H1 (cell line): ENCODE results near the gene SMAD6. TPM values are rescaled to one million over a fixed set of nuclear protein-coding genes. Genes with fewer than 3 reads are reported as not detected.

Experiments used
- CTCF ChIA-PET: fragments of 300-600 bp; sonication (Branson Sonifier 250); formaldehyde crosslinking; loops from one replicate; lab custom pipeline; 2021; ENCODE audit not compliant: partially characterized antibody; lab: Charles Lee
- POLR2A ChIA-PET: fragments of 300-600 bp; sonication (Branson Sonifier 250); formaldehyde crosslinking; loops from one replicate; lab custom pipeline; 2021; ENCODE audit warnings: inconsistent platforms; ENCODE audit not compliant: partially characterized antibody; lab: Charles Lee
- DNase-seq, 2 experiments: peaks; one replicate each; pipeline versions ENCODE4 v3.0.0 to v3.0.0-alpha.2; 2010 to 2022; ENCODE audit warnings: low spot score in 2 of 2, low read depth in 1 of 2, mixed read lengths in 1 of 2
- FAIRE-seq: peaks from 2 replicates; lab custom pipeline; 2011; peaks lifted over from hg19 to GRCh38; lab: Jason Lieb, UNC
- H2AFZ ChIP-seq: 2 replicates; pipeline ENCODE4 v1.8.1; 2012; ENCODE audit warnings: low read length, inconsistent platforms
- H2AK5ac ChIP-seq: 2 replicates; pipeline ENCODE4 v1.6.1; 2013; ENCODE audit warnings: low read depth, low read length
- H2BK120ac ChIP-seq: replicated peaks from 2 replicates; pipeline ENCODE3; 2013; ENCODE audit warnings: low read depth, low read length, inconsistent platforms
- H2BK12ac ChIP-seq: 2 replicates; pipeline ENCODE4 v1.6.1; 2013; ENCODE audit warnings: low read depth, low read length
- H2BK15ac ChIP-seq: 2 replicates; pipeline ENCODE4 v1.6.1; 2013; ENCODE audit warnings: low read length
- H2BK20ac ChIP-seq: 2 replicates; pipeline ENCODE4 v1.6.1; 2013; ENCODE audit warnings: low read length
- H2BK5ac ChIP-seq: 2 replicates; pipeline ENCODE4 v1.6.1; 2013; ENCODE audit warnings: low read depth, low read length
- H3K14ac ChIP-seq: 2 replicates; pipeline ENCODE4 v1.6.1; 2013; ENCODE audit warnings: inconsistent platforms; ENCODE audit not compliant: insufficient read length
- H3K18ac ChIP-seq: 2 replicates; pipeline ENCODE4 v1.6.1; 2013; ENCODE audit warnings: low read length; ENCODE audit errors: extremely low read depth
- H3K23ac ChIP-seq: 2 replicates; pipeline ENCODE4 v1.6.1; 2013; ENCODE audit warnings: inconsistent platforms; ENCODE audit not compliant: insufficient read length
- H3K23me2 ChIP-seq: 2 replicates; pipeline ENCODE4 v1.6.1; 2013; ENCODE audit warnings: low read depth, low read length
- H3K27ac ChIP-seq: 2 replicates; pipeline ENCODE4 v1.6.1; 2011; ENCODE audit warnings: low read depth, low read length, inconsistent platforms
- H3K27me3 ChIP-seq, 4 experiments: replicated peaks in 1 of 4; 1 replicate in 1 of 4; 2 replicates in 3 of 4; pipeline versions ENCODE4 v1.6.1 to v1.8.1; 2011 to 2013; ENCODE audit warnings: low read length in 3 of 4, mild to moderate bottlenecking in 3 of 4, inconsistent platforms in 2 of 4, mixed read lengths in 2 of 4, moderate library complexity in 1 of 4; ENCODE audit not compliant: control insufficient read depth in 3 of 4, insufficient read depth in 3 of 4; ENCODE audit errors: extremely low read depth in 1 of 4
- H3K36me3 ChIP-seq, 4 experiments: 2 replicates each; pipeline versions ENCODE4 v1.6.1 to v1.8.1; 2011 to 2013; ENCODE audit warnings: mild to moderate bottlenecking in 4 of 4, low read length in 3 of 4, moderate library complexity in 2 of 4, control low read depth in 1 of 4, inconsistent platforms in 1 of 4; ENCODE audit not compliant: insufficient read depth in 4 of 4, control insufficient read depth in 2 of 4
- H3K4ac ChIP-seq: replicated peaks from 2 replicates; pipeline ENCODE3; 2013; ENCODE audit warnings: low read length, low read depth, mixed read lengths, inconsistent platforms; ENCODE audit not compliant: insufficient read length
- H3K4me1 ChIP-seq, 4 experiments: replicated peaks in 1 of 4; 1 replicate in 1 of 4; 2 replicates in 3 of 4; pipeline versions ENCODE4 v1.6.1 to v1.8.1; 2011 to 2013; ENCODE audit warnings: low read length in 3 of 4, inconsistent platforms in 2 of 4, mixed read lengths in 1 of 4; ENCODE audit not compliant: insufficient read depth in 4 of 4, control insufficient read depth in 3 of 4
- H3K4me2 ChIP-seq, 2 experiments: 2 replicates each; pipeline versions ENCODE4 v1.6.1 to v1.8.1; 2011 to 2013; ENCODE audit warnings: low read depth in 2 of 2, low read length in 2 of 2, control low read depth in 1 of 2, inconsistent platforms in 1 of 2, mild to moderate bottlenecking in 1 of 2; ENCODE audit not compliant: insufficient read depth in 1 of 2
- H3K4me3 ChIP-seq, 4 experiments: fragments of 200-600, 300-600 bp in 1 of 4; sonication (generic), shearing (Covaris generic), sonication (Bioruptor Twin) in 1 of 4; 2 replicates each; pipeline versions ENCODE4 v1.5.1 to v1.8.1; 2011 to 2016; ENCODE audit warnings: low read length in 4 of 4, low read depth in 3 of 4, control low read depth in 2 of 4, inconsistent platforms in 2 of 4, mild to moderate bottlenecking in 2 of 4, mixed read lengths in 1 of 4, moderate library complexity in 1 of 4; ENCODE audit not compliant: insufficient read depth in 2 of 4; ENCODE audit errors: extremely low read depth in 1 of 4
- H3K56ac ChIP-seq: replicated peaks from 2 replicates; pipeline ENCODE3; 2013; ENCODE audit warnings: low read depth, mild to moderate bottlenecking, mixed read lengths, low read length, inconsistent platforms; ENCODE audit not compliant: insufficient read length
- H3K79me1 ChIP-seq: 2 replicates; pipeline ENCODE4 v1.6.1; 2013; ENCODE audit warnings: low read depth, low read length, control low read depth
- H3K79me2 ChIP-seq, 2 experiments: 2 replicates each; pipeline versions ENCODE4 v1.6.1 to v1.8.1; 2012 to 2013; ENCODE audit warnings: low read length in 2 of 2, mild to moderate bottlenecking in 2 of 2, inconsistent platforms in 1 of 2; ENCODE audit not compliant: insufficient read depth in 2 of 2, control insufficient read depth in 1 of 2
- H3K9ac ChIP-seq, 4 experiments: replicated peaks in 1 of 4; 1 replicate in 1 of 4; 2 replicates in 3 of 4; pipeline versions ENCODE4 v1.6.1 to v1.8.1; 2011 to 2013; ENCODE audit warnings: low read depth in 3 of 4, low read length in 3 of 4, control low read depth in 2 of 4, mild to moderate bottlenecking in 2 of 4, moderate library complexity in 2 of 4, inconsistent platforms in 1 of 4; ENCODE audit errors: extremely low read depth in 1 of 4
- H3K9me3 ChIP-seq, 2 experiments: 2 replicates each; pipeline versions ENCODE4 v1.6.1 to v1.8.1; 2012 to 2013; ENCODE audit warnings: mild to moderate bottlenecking in 2 of 2, moderate library complexity in 2 of 2, control low read depth in 1 of 2, inconsistent platforms in 1 of 2, low read depth in 1 of 2, low read length in 1 of 2, mixed read lengths in 1 of 2; ENCODE audit not compliant: insufficient read depth in 2 of 2
- H4K20me1 ChIP-seq, 2 experiments: replicated peaks in 1 of 2; 2 replicates each; pipeline versions ENCODE3 to v1.8.1; 2011 to 2013; ENCODE audit warnings: inconsistent platforms in 2 of 2, low read length in 2 of 2, mild to moderate bottlenecking in 1 of 2; ENCODE audit not compliant: insufficient read depth in 2 of 2, control insufficient read depth in 1 of 2
- H4K5ac ChIP-seq: 2 replicates; pipeline ENCODE4 v1.6.1; 2013; ENCODE audit warnings: low read length, low read depth, mixed read lengths, inconsistent platforms; ENCODE audit not compliant: insufficient read length
- H4K8ac ChIP-seq: 2 replicates; pipeline ENCODE4 v1.8.0; 2013; ENCODE audit warnings: mild to moderate bottlenecking, moderate library complexity, low read length, inconsistent platforms; ENCODE audit not compliant: insufficient read depth; ENCODE audit errors: extremely low read depth
- H4K91ac ChIP-seq: replicated peaks from 2 replicates; pipeline ENCODE3; 2013; ENCODE audit warnings: low read length, mixed read lengths, inconsistent platforms; ENCODE audit not compliant: insufficient read length
- ASH2L ChIP-seq: fragments of 200-600, 300-600 bp; sonication (generic); IDR thresholded peaks from one replicate; pipeline ENCODE4 v1.7.1; 2017; ENCODE audit warnings: low read length
- ATF2 ChIP-seq: IDR thresholded peaks from 2 replicates; pipeline ENCODE4 v1.6.1; 2012; ENCODE audit warnings: low read length, inconsistent platforms
- FOSL1 ChIP-seq: IDR thresholded peaks from 2 replicates; pipeline ENCODE4 v1.6.1; 2011; ENCODE audit warnings: mild to moderate bottlenecking, low read depth, low read length, moderate library complexity; ENCODE audit not compliant: insufficient read depth
- JUN ChIP-seq: IDR thresholded peaks from 2 replicates; pipeline ENCODE4 v1.6.1; 2011; ENCODE audit warnings: low read depth, mild to moderate bottlenecking, improper control_type of control experiment, low read length
- NANOG ChIP-seq: IDR thresholded peaks from 2 replicates; pipeline ENCODE4 v1.6.1; 2011; ENCODE audit warnings: low read length, low read depth, mild to moderate bottlenecking, inconsistent platforms; ENCODE audit not compliant: insufficient read depth, poor library complexity, severe bottlenecking
- POLR2AphosphoS5 ChIP-seq: IDR thresholded peaks from 2 replicates; pipeline ENCODE4 v1.6.1; 2011; ENCODE audit warnings: low read depth, low read length
- POU5F1 ChIP-seq: IDR thresholded peaks from 2 replicates; pipeline ENCODE4 v1.6.1; 2011; ENCODE audit warnings: low read depth, mild to moderate bottlenecking, low read length, moderate library complexity
- RXRA ChIP-seq: IDR thresholded peaks from 2 replicates; pipeline ENCODE4 v1.6.1; 2011; ENCODE audit warnings: low read depth, mild to moderate bottlenecking, low read length, moderate library complexity; ENCODE audit not compliant: insufficient read depth
- SIN3A ChIP-seq, 2 experiments: IDR thresholded peaks in 1 of 2; conservative IDR thresholded peaks in 1 of 2; 2 replicates each; pipeline ENCODE4 v1.6.1; 2011 to 2012; ENCODE audit warnings: low read length in 2 of 2, improper control_type of control experiment in 1 of 2, low read depth in 1 of 2, mild to moderate bottlenecking in 1 of 2
- SP1 ChIP-seq: IDR thresholded peaks from 2 replicates; pipeline ENCODE4 v1.6.1; 2011; ENCODE audit warnings: low read depth, low read length
- TEAD4 ChIP-seq: IDR thresholded peaks from 2 replicates; pipeline ENCODE4 v1.6.1; 2012; ENCODE audit warnings: low read depth, low read length, inconsistent platforms, mixed read lengths
- WGBS, 2 experiments: shearing (Covaris generic) in 1 of 2; methylation state at CpG; one replicate each; pipeline versions ENCODE4 v1.1.6 to v1.1.7; 2013 to 2015; ENCODE audit warnings: low lambda C conversion rate in 2 of 2, mixed read lengths in 2 of 2, inconsistent platforms in 1 of 2, low coverage in 1 of 2, missing lambda C conversion rate in 1 of 2; ENCODE audit not compliant: insufficient replicate concordance in 2 of 2, insufficient coverage in 1 of 2, insufficient read length in 1 of 2; ENCODE audit errors: extremely low coverage in 1 of 2, missing lambda C conversion rate in 1 of 2; 5-methylcytosine and 5-hydroxymethylcytosine counted together
- polyA plus RNA-seq, 7 experiments: library from polyadenylated mRNA; depleted of rRNA in 3 of 7; stranded (reverse) in 5 of 7; unstranded in 2 of 7; fragments of >200 nt in 5 of 7; fragments of 200-250 nt in 2 of 7; gene quantifications; 1 replicate in 5 of 7; 2 replicates in 1 of 7; 4 replicates in 1 of 7; pipeline versions ENCODE4 v1.2.1 to v1.2.3, GENCODE V29; 2011 to 2013; ENCODE audit warnings: missing spikeins in 2 of 7, mixed read lengths in 2 of 7
- total RNA-seq: library from RNA; stranded (reverse); fragmentation: NEBNext Ultra II Directional; extraction: Animal tissue kit (Norgen Biotek cat#: 25700); gene quantifications from 2 replicates; pipeline ENCODE4 v1.2.1, GENCODE V29; 2021

The SMAD6 gene
- total and polyA plus RNA-seq, 2 of the 8 experiments (the other 6 are each of a cell fraction or from before 2014, with no cell fraction given) = 1.8 to 7.0 TPM

GRCh38 chr15:66679657-66680108 lies 22.4 kb upstream of the SMAD6 start:
- FAIRE-seq = no peak
- Histone ChIP-seq H3K4me1 (peaks cover 6 to 10% (median 9%) of the 10 kb centered on the region in 4 experiments), H2AK5ac (no peak overlapping the region), H3K79me2 (no peaks in the 10 kb centered on the region), H2BK20ac (peak overlapping the region; percentile 29; the same call in 1 of the 2 replicates), H4K20me1 (no peaks in the 10 kb centered on the region), H2BK120ac (no peak overlapping the region), H3K9ac (no peak overlapping the region), H3K56ac (no peak overlapping the region), H2BK15ac (no peak overlapping the region), H3K23me2 (no peaks in the 10 kb centered on the region), H4K8ac (no peak overlapping the region), H2AFZ (peak overlapping the region; percentile 37), H3K27me3 (no peaks in the 10 kb centered on the region; a peak in 1 of 7 replicates), H3K14ac (no peak overlapping the region), H3K79me1 (no peaks in the 10 kb centered on the region), H2BK12ac (no peak overlapping the region), H3K9me3 (peaks cover 3 to 7% of the 10 kb centered on the region in 2 experiments; a peak in 1 of 4 replicates), H2BK5ac (no peak overlapping the region), H4K5ac (no peak overlapping the region), H4K91ac (no peak overlapping the region), H3K4me3 (no peak overlapping the region), H3K4ac (no peak overlapping the region), H3K27ac (no peak overlapping the region), H3K23ac (no peak overlapping the region), H3K18ac (peak overlapping the region; percentile 42; the same call in 1 of the 2 replicates), H3K36me3 (no peaks in the 10 kb centered on the region), H3K4me2 (0 out of 4 replicates have a peak overlapping the region, but pooled peaks of 1 of the 2 experiments have one; percentile 12)
- 36% methylated on average over 10 of the region's 10 CpGs; no CpG with 5 or more reads in 1 of the 2 experiments for WGBS, 2 experiments
- peak in 1 of 2 experiments; percentile 71 for DNase-seq
- POLR2A ChIA-PET = interaction anchor here (1.1 kb wide), 2 partner anchors 12 to 56 kb away, joined by 3 read pairs; no protein-coding TSS in a partner anchor
- CTCF ChIA-PET = interaction anchor here (0.6 to 3.5 kb wide), 14 partner anchors 10 to 174 kb away, joined by 3 to 21 read pairs (median 4); no protein-coding TSS in a partner anchor
- 0 out of 4 replicates have a peak, but pooled peaks of 1 of the 2 experiments have one; percentile 40 for TF ChIP-seq SIN3A (conservative IDR thresholded peaks at IDR 0.05 in 1 of 2, IDR thresholded peaks at IDR 0.05 in 1 of 2; ENCODE audit: low read depth in 1 of 2, low read length in 2 of 2)
- no peak for TF ChIP-seq ATF2
- TF ChIP-seq FOSL1 = no peak
- no peak for TF ChIP-seq POLR2AphosphoS5
- peak; percentile 55 for TF ChIP-seq ASH2L
- no peak for TF ChIP-seq RXRA
- no peak for TF ChIP-seq NANOG
- no peak for TF ChIP-seq JUN
- peak; percentile 73 for TF ChIP-seq TEAD4
- TF ChIP-seq SP1 = no peak
- no peak for TF ChIP-seq POU5F1
